ENCODE data around the gene LRPAP1.

Gene LRPAP1

GRCh38 chr4:3473181-3473950 is 58.9 kb downstream of the LRPAP1 start:
- DNase-seq (ENCODE audit: low spot score): no peak

- DNase-seq (ENCODE audit: low spot score): no peak
These were observed 59.6 kb downstream of the LRPAP1 start for GRCh38 chr4:3472411-3473141.

- no peak for DNase-seq (ENCODE audit: low spot score)
These were observed 60.3 kb downstream of the LRPAP1 start for GRCh38 chr4:3471886-3472285.

- DNase-seq (ENCODE audit: low spot score): no peak
These were observed 61.0 kb downstream of the LRPAP1 start for GRCh38 chr4:3471098-3471760.

GRCh38 chr4:3470244-3471097 is 61.8 kb downstream of the LRPAP1 start:
- no peak for DNase-seq (ENCODE audit: low spot score)

- no peak for DNase-seq (ENCODE audit: low spot score)
These were observed 62.6 kb downstream of the LRPAP1 start for GRCh38 chr4:3469386-3470243.

- no peak for DNase-seq (ENCODE audit: low spot score)
These were observed 63.4 kb downstream of the LRPAP1 start for GRCh38 chr4:3468804-3469203.

GRCh38 chr4:3468154-3468553 is 64.1 kb downstream of the LRPAP1 start:
- no peak for DNase-seq (ENCODE audit: low spot score)

- DNase-seq (ENCODE audit: low spot score): no peak
These were observed 64.6 kb downstream of the LRPAP1 start for GRCh38 chr4:3467601-3468031.

GRCh38 chr4:3466691-3467600 is 65.3 kb downstream of the LRPAP1 start:
- no peak for DNase-seq (ENCODE audit: low spot score)

- DNase-seq (ENCODE audit: low spot score): no peak
These were observed 66.2 kb downstream of the LRPAP1 start for GRCh38 chr4:3465698-3466671.

- DNase-seq (ENCODE audit: low spot score): no peak
These were observed 67.1 kb downstream of the LRPAP1 start for GRCh38 chr4:3464911-3465697.

- DNase-seq (ENCODE audit: low spot score): no peak
These were observed 67.8 kb downstream of the LRPAP1 start for GRCh38 chr4:3464349-3464905.

- no peak for DNase-seq (ENCODE audit: low spot score)
These were observed 68.5 kb downstream of the LRPAP1 start for GRCh38 chr4:3463556-3464348.

GRCh38 chr4:3462790-3463415 is 69.3 kb downstream of the LRPAP1 start, which contains the start of gene DOK7:
TSS of gene DOK7 (plus strand) at chr4:3463306. CDS start at chr4:3463376, 70 bp downstream.
- no peak for DNase-seq (ENCODE audit: low spot score)

GRCh38 chr4:3462321-3462789 is 69.9 kb downstream of the LRPAP1 start:
- no peak for DNase-seq (ENCODE audit: low spot score)

All from globus pallidus (tissue), 1 donor.